Measurements from ENCODE around the gene DCAF6.

The DCAF6 gene

DNA sequence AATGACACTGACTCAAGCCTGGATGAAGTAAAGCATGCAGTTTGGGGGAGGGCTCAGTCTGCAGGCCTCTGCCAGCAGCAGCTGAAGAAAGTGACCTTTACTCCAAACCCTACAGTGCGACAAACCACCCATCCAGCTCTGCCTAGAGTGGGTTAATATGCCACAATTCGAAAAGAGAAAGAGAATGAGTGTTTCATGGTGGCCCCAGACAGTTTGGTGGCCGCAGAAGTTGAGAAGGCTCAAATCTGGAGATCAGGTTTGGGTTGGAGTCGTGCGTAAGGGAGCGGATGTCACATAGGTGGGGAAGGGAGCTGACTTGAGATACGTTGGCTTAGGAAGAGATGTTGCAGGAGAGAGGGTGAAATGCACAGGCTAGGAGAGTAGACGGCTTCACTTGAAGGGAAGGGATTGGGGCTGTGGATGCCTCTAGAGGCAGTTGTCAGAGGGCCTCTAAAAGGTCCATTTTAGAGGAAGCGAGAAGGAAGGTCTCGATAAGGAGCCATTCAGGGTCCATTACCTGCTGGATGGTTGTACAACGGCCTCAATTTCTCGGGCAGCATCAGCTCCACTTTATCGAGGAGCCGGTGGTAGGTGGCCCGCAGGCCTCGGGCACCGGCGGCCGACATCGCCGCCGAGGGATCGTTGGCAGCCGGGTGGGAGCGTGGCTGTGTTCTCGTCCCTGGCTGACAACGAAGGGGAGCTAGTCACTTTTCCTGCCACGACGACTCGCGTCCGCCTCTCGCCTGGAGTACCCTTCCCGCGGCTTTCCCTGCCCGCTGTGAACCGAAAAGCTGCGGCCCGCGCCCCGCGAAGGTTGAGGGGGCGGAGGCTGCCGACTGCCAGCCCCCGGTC lies 1.0 kb upstream of the DCAF6 start:
- Histone ChIP-seq H3K4me2 (ENCODE audit: low read length) (peak overlapping the region; percentile 94), H3K4me1 (ENCODE audit: low read length) (peaks cover 23% of the 10 kb centered on the region), H2AFZ (ENCODE audit: low read depth, low read length) (peak overlapping the region; percentile 72), H3K79me2 (ENCODE audit: low read length) (peaks cover 59% of the 10 kb centered on the region), H3K36me3 (replicated peaks; ENCODE audit: low read depth, low read length) (no peaks in the 10 kb centered on the region), H3K27me3 (ENCODE audit: low read depth, low read length) (no peaks in the 10 kb centered on the region), H3K4me3 (ENCODE audit: low read length) (peak overlapping the region; percentile 86), H3K9me3 (ENCODE audit: insufficient read depth, low read length) (no peaks in the 10 kb centered on the region), H3K9ac (ENCODE audit: low read length) (peak overlapping the region; percentile 77), H3K27ac (ENCODE audit: low read length) (peak overlapping the region; percentile 43), H4K20me1 (ENCODE audit: insufficient read depth, low read length) (peaks cover 12% of the 10 kb centered on the region; the same call in 1 of the 2 replicates)
- TF ChIP-seq EZH2phosphoT487 (IDR thresholded peaks at IDR 0.05; ENCODE audit: low read depth): no peak
- TF ChIP-seq CTCF (IDR thresholded peaks at IDR 0.05; ENCODE audit: low read depth, low read length): no peak

- no peak for TF ChIP-seq EZH2phosphoT487 (IDR thresholded peaks at IDR 0.05; ENCODE audit: low read depth)
- no peak for TF ChIP-seq CTCF (IDR thresholded peaks at IDR 0.05; ENCODE audit: low read depth, low read length)
- Histone ChIP-seq H3K27ac (ENCODE audit: low read length) (peak within 1 kb of the TSS; percentile 91), H3K9me3 (ENCODE audit: insufficient read depth, low read length) (no peaks in the 10 kb centered on the region), H3K36me3 (replicated peaks; ENCODE audit: low read depth, low read length) (no peaks in the 10 kb centered on the region), H3K79me2 (ENCODE audit: low read length) (peaks cover 76% of the 10 kb centered on the region), H3K4me1 (ENCODE audit: low read length) (peaks cover 23% of the 10 kb centered on the region), H3K9ac (ENCODE audit: low read length) (peak within 1 kb of the TSS; percentile 96), H3K27me3 (ENCODE audit: low read depth, low read length) (no peaks in the 10 kb centered on the region), H3K4me3 (ENCODE audit: low read length) (peak within 1 kb of the TSS; percentile 86), H3K4me2 (ENCODE audit: low read length) (peak within 1 kb of the TSS; percentile 76), H2AFZ (ENCODE audit: low read depth, low read length) (peak within 1 kb of the TSS; percentile 90), H4K20me1 (ENCODE audit: insufficient read depth, low read length) (peaks cover 20% of the 10 kb centered on the region)
These were observed 636 bp downstream of the DCAF6 start, which contains the start of gene MPC2 for GRCh38 chr1:167936930-167937708. Gene MPC2 (minus strand): TSS chr1:167937072. CDS start chr1:167935841, 1,231 bp downstream.

DNA sequence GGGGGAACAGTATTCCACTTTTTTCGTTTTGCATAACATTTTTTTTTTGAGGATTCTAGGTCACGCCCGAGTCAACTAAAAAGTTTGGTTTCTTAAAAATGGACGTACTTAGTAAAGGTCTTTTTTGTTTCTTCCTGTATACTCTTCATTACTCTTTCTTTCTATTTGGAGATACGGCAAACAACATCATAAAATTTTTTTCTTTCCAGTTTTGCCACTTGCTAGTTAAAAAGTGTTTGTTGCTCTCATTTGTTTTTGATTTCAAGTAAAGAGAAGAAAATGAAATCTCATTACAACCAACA lies 1.2 kb downstream of the DCAF6 start:
- H3K4me3 ChIP-seq (ENCODE audit: low read length): peak overlapping the region; percentile 86
- H3K79me2 ChIP-seq (ENCODE audit: low read length): peaks cover 81% of the 10 kb centered on the region
- H4K20me1 ChIP-seq (ENCODE audit: insufficient read depth, low read length): peaks cover 25% of the 10 kb centered on the region
- H3K27ac ChIP-seq (ENCODE audit: low read length): peak overlapping the region; percentile 91
- H3K9me3 ChIP-seq (ENCODE audit: insufficient read depth, low read length): no peaks in the 10 kb centered on the region
- peaks cover 23% of the 10 kb centered on the region for H3K4me1 ChIP-seq (ENCODE audit: low read length)
- H3K4me2 ChIP-seq (ENCODE audit: low read length): peak overlapping the region; percentile 76
- H3K9ac ChIP-seq (ENCODE audit: low read length): peak overlapping the region; percentile 96
- H2AFZ ChIP-seq (ENCODE audit: low read depth, low read length): peak overlapping the region; percentile 19; the same call in 1 of the 2 replicates
- no peaks in the 10 kb centered on the region for H3K27me3 ChIP-seq (ENCODE audit: low read depth, low read length)
- TF ChIP-seq EZH2phosphoT487 (IDR thresholded peaks at IDR 0.05; ENCODE audit: low read depth): no peak
- TF ChIP-seq CTCF (IDR thresholded peaks at IDR 0.05; ENCODE audit: low read depth, low read length): no peak
- H3K36me3 ChIP-seq (replicated peaks; ENCODE audit: low read depth, low read length): peaks cover 3% of the 10 kb centered on the region

- Histone ChIP-seq H3K27me3 (ENCODE audit: low read depth, low read length) (no peaks in the 10 kb centered on the region), H3K27ac (ENCODE audit: low read length) (peak overlapping the region; percentile 91), H3K4me3 (ENCODE audit: low read length) (peak overlapping the region; percentile 86), H3K36me3 (replicated peaks; ENCODE audit: low read depth, low read length) (peaks cover 3% of the 10 kb centered on the region), H4K20me1 (ENCODE audit: insufficient read depth, low read length) (peaks cover 25% of the 10 kb centered on the region), H3K79me2 (ENCODE audit: low read length) (peaks cover 85% of the 10 kb centered on the region), H3K4me1 (ENCODE audit: low read length) (peaks cover 23% of the 10 kb centered on the region), H3K4me2 (ENCODE audit: low read length) (peak overlapping the region; percentile 76), H3K9me3 (ENCODE audit: insufficient read depth, low read length) (no peaks in the 10 kb centered on the region), H3K9ac (ENCODE audit: low read length) (peak overlapping the region; percentile 96), H2AFZ (ENCODE audit: low read depth, low read length) (no peak overlapping the region)
- no peak for TF ChIP-seq EZH2phosphoT487 (IDR thresholded peaks at IDR 0.05; ENCODE audit: low read depth)
- TF ChIP-seq CTCF (IDR thresholded peaks at IDR 0.05; ENCODE audit: low read depth, low read length): no peak
These were observed 1.7 kb downstream of the DCAF6 start for GRCh38 chr1:167938080-167938636.
